Subcutaneous adipose tissue (tissue), 4 donors: Measurements from ENCODE around the gene KLF2. TPM values are rescaled to one million over a fixed set of nuclear protein-coding genes. Genes with fewer than 3 reads are reported as not detected.

ENCODE experiments used
- CTCF ChIP-seq: fragments of 450-650 bp; IDR thresholded peaks from one replicate; pipeline ENCODE4 v1.5.1; 2016; ENCODE audit warnings: low read depth, mild to moderate bottlenecking, control low read depth, antibody characterized with exemption, moderate library complexity
- total RNA-seq, 4 donors: library from RNA; depleted of rRNA; stranded (reverse); fragments of >200 nt; gene quantifications; one replicate each; pipeline ENCODE4 v1.1.0, GENCODE V29; 2016

The KLF2 gene
- total RNA-seq, 4 donors from 2014 or later: 17.8 to 70.6 (median 27.9) TPM

GRCh38 chr19:16288544-16288943, 36.1 kb upstream of the KLF2 start:
- TF ChIP-seq CTCF: no peak

GRCh38 chr19:16289594-16289993, 35.0 kb upstream of the KLF2 start:
- TF ChIP-seq CTCF: no peak

GRCh38 chr19:16290692-16291091, 33.9 kb upstream of the KLF2 start:
- no peak for TF ChIP-seq CTCF

- no peak for TF ChIP-seq CTCF
Measured at GRCh38 chr19:16293118-16294091, 31.2 kb upstream of the KLF2 start.

- TF ChIP-seq CTCF: no peak
Measured at GRCh38 chr19:16295057-16295456, 29.6 kb upstream of the KLF2 start.

GRCh38 chr19:16296713-16297112, 27.9 kb upstream of the KLF2 start:
- TF ChIP-seq CTCF: no peak

GRCh38 chr19:16297575-16298178, 26.9 kb upstream of the KLF2 start:
- TF ChIP-seq CTCF: no peak
